Measurements from ENCODE around the gene PPIF.

The PPIF gene

DNA sequence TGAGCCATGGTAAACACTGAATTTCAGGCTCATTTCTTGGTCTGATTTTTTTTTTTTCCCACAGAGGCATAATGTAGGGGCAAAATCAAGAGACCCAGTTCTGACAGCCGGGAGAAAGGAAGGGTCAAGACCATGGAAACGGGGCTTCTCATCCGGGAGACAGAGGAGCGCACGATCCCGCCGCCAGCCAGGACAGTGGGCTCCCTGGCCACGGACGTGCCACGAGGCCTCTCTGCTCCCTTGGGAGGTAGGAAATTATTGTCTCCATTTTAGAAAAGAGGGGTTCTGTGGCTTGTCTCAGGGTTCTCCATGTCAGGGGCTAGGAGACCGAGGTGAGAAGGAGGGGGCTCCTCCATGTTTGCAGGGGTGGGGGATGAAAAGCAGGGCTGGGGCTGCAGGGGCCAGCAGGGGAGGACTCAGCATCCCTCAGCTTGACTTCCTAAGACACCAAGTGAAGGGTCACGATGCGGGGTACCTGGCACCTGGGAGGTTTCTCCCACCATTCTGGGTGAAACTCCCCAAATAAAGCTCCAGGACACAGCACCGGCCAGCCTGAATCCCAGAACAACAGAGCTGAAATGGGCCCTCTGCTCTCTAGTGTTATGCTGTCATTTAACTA lies 37.6 kb downstream of the PPIF start:
- POLR2A ChIA-PET = interaction anchor here (1.6 kb wide), 1 partner anchor 14 kb away, joined by 3 read pairs; no protein-coding TSS in a partner anchor
- DNase-seq (ENCODE audit: low read depth, low spot score) = no peak
- TF ChIP-seq, protein P1, sequence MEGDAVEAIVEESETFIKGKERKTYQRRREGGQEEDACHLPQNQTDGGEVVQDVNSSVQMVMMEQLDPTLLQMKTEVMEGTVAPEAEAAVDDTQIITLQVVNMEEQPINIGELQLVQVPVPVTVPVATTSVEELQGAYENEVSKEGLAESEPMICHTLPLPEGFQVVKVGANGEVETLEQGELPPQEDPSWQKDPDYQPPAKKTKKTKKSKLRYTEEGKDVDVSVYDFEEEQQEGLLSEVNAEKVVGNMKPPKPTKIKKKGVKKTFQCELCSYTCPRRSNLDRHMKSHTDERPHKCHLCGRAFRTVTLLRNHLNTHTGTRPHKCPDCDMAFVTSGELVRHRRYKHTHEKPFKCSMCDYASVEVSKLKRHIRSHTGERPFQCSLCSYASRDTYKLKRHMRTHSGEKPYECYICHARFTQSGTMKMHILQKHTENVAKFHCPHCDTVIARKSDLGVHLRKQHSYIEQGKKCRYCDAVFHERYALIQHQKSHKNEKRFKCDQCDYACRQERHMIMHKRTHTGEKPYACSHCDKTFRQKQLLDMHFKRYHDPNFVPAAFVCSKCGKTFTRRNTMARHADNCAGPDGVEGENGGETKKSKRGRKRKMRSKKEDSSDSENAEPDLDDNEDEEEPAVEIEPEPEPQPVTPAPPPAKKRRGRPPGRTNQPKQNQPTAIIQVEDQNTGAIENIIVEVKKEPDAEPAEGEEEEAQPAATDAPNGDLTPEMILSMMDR (IDR thresholded peaks at IDR 0.05; ENCODE audit: insufficient read depth, low read length, missing control alignments) = no peak
- CTCF ChIA-PET = no interaction called here
- H3K4me3 ChIP-seq (ENCODE audit: low read depth, low read length) = no peak overlapping the region

DNA sequence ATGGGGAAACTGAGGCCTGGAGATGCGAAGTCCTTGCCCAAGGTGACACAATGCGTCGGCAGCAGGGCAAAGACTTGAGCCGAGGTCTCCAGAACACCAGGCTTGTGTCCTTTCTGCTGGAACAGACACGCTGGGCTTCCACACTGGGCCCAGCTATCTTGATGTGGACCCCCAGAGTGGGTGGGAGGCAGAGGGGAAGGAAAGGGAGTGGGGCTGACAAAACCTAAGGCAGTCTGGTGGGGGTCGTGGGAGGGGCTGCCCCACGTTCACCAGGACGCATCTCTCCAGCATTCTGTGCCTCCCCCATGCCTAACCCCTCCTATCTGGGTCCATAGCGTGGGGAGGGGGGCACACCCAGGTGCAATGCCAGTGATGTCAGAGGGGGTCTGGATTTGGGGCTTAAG lies 38.1 kb downstream of the PPIF start:
- H3K4me3 ChIP-seq (ENCODE audit: low read depth, low read length) = no peak overlapping the region
- TF ChIP-seq, protein P1 (IDR thresholded peaks at IDR 0.05; ENCODE audit: insufficient read depth, low read length, missing control alignments) = no peak
- ChIA-PET POLR2A (no interaction called here), CTCF (no interaction called here)
- no peak for DNase-seq (ENCODE audit: low read depth, low spot score)

DNA sequence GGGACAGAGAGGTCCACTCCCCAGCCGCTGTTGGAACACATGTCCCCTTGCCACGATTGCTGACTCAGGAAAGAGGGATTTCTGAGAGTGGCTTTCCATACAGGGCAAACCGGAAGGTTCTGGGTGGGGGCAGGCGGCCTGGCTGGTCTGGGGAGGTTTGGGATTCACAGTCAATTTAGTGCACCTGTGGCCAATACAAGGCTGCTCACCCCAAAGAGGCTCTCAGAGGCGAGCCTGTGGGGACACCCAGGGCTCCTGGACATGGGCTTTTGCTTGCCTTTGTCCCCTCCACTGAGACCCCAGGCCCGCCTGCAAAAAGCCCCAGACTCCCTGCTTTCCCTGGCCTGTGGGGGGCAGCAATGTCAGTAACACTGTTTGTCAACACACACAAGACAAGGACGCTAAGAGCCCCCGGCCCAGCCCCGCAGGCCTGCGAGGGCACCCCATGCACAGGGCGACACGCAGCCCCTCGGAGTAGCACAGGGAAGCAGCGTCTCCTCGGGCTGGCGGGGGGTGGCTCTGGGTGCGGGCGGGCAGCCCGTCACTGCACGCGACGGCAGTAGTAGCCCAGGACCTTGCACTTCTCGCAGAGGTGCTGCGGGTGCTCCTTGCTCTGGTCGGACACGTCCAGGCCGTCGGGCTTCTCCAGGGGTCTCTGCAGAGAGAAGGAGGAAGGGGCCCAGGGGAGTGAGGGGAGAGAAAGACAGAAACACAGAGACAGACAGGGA lies 38.7 kb downstream of the PPIF start:
- ChIA-PET CTCF (no interaction called here), POLR2A (no interaction called here)
- no peak for DNase-seq (ENCODE audit: low read depth, low spot score)
- H3K4me3 ChIP-seq (ENCODE audit: low read depth, low read length) = no peak overlapping the region
- TF ChIP-seq, protein P1 (IDR thresholded peaks at IDR 0.05; ENCODE audit: insufficient read depth, low read length, missing control alignments) = no peak

DNA sequence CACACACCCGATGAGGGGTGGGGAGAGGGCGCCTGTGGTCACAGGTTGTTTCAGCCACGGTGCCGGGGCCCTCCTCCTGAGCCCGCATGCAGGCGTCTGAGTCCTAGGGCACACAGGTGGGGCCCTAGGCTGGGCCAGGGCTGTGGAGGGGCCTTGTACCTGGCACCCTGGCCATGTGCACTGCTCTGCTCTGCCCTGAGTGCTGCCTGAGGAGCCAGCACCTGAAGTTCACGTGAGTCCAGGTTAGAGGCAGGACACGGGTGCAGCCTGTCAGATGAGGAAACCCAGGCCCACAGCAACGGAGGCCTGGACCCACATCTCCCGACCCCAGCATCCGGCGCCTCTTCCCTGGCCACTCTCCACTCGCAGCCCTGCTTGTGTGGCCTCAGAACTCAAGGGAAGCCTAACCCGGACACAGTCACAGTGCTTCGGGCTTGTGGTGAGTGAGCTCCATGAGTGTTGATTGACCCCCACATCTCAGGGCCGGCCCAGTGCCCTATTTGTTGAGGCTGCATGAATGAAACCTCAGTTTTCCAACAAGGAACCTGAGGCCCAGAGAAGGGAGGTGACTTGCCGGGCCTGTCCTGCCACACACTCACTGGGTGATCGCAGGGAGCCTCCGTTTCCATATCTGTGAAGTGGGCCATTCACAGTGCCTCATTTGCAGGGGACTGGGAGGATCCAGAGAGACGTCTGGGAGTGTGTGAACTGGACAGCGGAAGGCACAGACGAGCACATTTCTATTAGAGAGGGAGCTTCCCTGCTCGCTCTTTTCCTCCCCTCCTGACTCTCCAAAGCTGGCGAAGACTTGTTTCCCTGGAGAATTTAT lies 39.6 kb downstream of the PPIF start:
- CTCF ChIA-PET = interaction anchor here (1.0 to 6.5 kb wide), 3 partner anchors 13 to 18 kb away, joined by 3 to 35 read pairs (median 30); no protein-coding TSS in a partner anchor
- TF ChIP-seq, protein P1 (IDR thresholded peaks at IDR 0.05; ENCODE audit: insufficient read depth, low read length, missing control alignments) = no peak
- no peak for DNase-seq (ENCODE audit: low read depth, low spot score)
- no peak overlapping the region for H3K4me3 ChIP-seq (ENCODE audit: low read depth, low read length)
- POLR2A ChIA-PET = no interaction called here

DNA sequence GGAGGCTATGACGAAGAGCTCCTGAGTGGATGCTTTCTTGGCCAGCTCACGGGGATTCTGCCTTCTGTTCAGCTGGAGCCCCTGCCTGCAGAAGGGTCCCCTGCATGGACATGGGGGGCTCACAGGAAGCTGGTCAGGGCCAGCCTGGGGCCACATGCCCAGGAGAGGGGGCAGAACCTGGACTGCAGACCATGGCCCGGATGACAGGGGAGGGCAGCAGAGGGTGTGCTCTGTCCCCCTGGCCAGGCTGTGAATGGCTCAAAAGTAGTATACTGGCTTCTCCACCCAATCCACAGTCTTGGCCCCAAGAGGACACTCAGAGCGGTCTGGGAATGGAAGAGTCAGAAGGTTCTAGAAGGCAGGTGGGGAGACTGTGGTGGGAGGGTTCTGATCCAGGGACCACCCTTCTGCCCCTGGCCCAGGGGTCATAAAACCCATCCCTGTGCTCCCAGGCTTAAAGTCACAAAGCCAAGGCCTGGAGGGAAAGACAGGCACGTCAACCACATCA lies 40.3 kb downstream of the PPIF start:
- ChIA-PET CTCF (interaction anchor here (0.9 to 6.5 kb wide), 5 partner anchors 9 to 88 kb away, joined by 3 to 35 read pairs (median 4); no protein-coding TSS in a partner anchor), POLR2A (no interaction called here)
- H3K4me3 ChIP-seq (ENCODE audit: low read depth, low read length) = no peak overlapping the region
- no peak for DNase-seq (ENCODE audit: low read depth, low spot score)
- TF ChIP-seq, protein P1 (IDR thresholded peaks at IDR 0.05; ENCODE audit: insufficient read depth, low read length, missing control alignments) = no peak

Measured in AG04449 (cell line).